NT2/D1 (cell line): ENCODE measurements around the gene MYO19.

Experiments used
- DNase-seq: peaks from one replicate; pipeline ENCODE4 v3.0.0-alpha.2; 2011; ENCODE audit warnings: low read depth, low spot score
- H3K27me3 ChIP-seq: 2 replicates; pipeline ENCODE4 v1.6.0; 2011; ENCODE audit warnings: mild to moderate bottlenecking; ENCODE audit not compliant: insufficient read length, insufficient read depth
- H3K36me3 ChIP-seq: 2 replicates; pipeline ENCODE4 v1.6.1; 2011; ENCODE audit warnings: mild to moderate bottlenecking, low read length, mixed read lengths; ENCODE audit not compliant: insufficient read depth, insufficient read length
- H3K4me1 ChIP-seq: 2 replicates; pipeline ENCODE4 v1.5.1; 2011; ENCODE audit not compliant: insufficient read depth, insufficient read length
- H3K4me3 ChIP-seq: 2 replicates; pipeline ENCODE4 v1.5.1; 2011; ENCODE audit warnings: low read depth; ENCODE audit not compliant: insufficient read length
- H3K9ac ChIP-seq: 2 replicates; pipeline ENCODE4 v1.6.0; 2011; ENCODE audit warnings: low read depth; ENCODE audit not compliant: insufficient read length
- H3K9me3 ChIP-seq: 2 replicates; pipeline ENCODE4 v1.5.1; 2011; ENCODE audit warnings: mild to moderate bottlenecking, low read length; ENCODE audit not compliant: insufficient read depth
- SUZ12 ChIP-seq: IDR thresholded peaks from 2 replicates; pipeline ENCODE4 v1.6.1; 2011; ENCODE audit not compliant: insufficient read length, insufficient read depth; ENCODE audit errors: extremely low read depth
- YY1 ChIP-seq: IDR thresholded peaks from 2 replicates; pipeline ENCODE4 v1.6.1; 2011; ENCODE audit not compliant: insufficient read length, insufficient read depth
- ZNF274 ChIP-seq: IDR thresholded peaks from 2 replicates; pipeline ENCODE4 v1.6.1; 2011; ENCODE audit warnings: mild to moderate bottlenecking, low read depth, low read length

Gene MYO19

GRCh38 chr17:36527621-36528250 lies 6.9 kb downstream of the MYO19 start:
- no peak for TF ChIP-seq SUZ12
- TF ChIP-seq ZNF274, result no peak
- TF ChIP-seq YY1, result no peak
- Histone ChIP-seq H3K36me3 (peaks cover 87% of the 10 kb centered on the region), H3K9ac (no peak overlapping the region), H3K4me3 (no peak overlapping the region), H3K4me1 (peaks cover 3% of the 10 kb centered on the region), H3K9me3 (no peaks in the 10 kb centered on the region), H3K27me3 (no peaks in the 10 kb centered on the region)
- no peak for DNase-seq

GRCh38 chr17:36525888-36526287 lies 8.8 kb downstream of the MYO19 start:
- no peak for TF ChIP-seq SUZ12
- TF ChIP-seq ZNF274, result no peak
- no peak for TF ChIP-seq YY1
- Histone ChIP-seq H3K4me1 (no peaks in the 10 kb centered on the region), H3K27me3 (no peaks in the 10 kb centered on the region), H3K9me3 (no peaks in the 10 kb centered on the region), H3K4me3 (no peak overlapping the region), H3K36me3 (peaks cover 79% of the 10 kb centered on the region), H3K9ac (no peak overlapping the region)
- no peak for DNase-seq

GRCh38 chr17:36525113-36525512 lies 9.6 kb downstream of the MYO19 start:
- no peak for DNase-seq
- no peaks in the 10 kb centered on the region for H3K9me3 ChIP-seq
- H3K4me1 ChIP-seq, result no peaks in the 10 kb centered on the region
- no peaks in the 10 kb centered on the region for H3K27me3 ChIP-seq
- peaks cover 84% of the 10 kb centered on the region for H3K36me3 ChIP-seq
- no peak overlapping the region for H3K9ac ChIP-seq
- H3K4me3 ChIP-seq, result no peak overlapping the region
- TF ChIP-seq ZNF274 (no peak), YY1 (no peak), SUZ12 (no peak)

GRCh38 chr17:36524428-36524876 lies 10.2 kb downstream of the MYO19 start:
- Histone ChIP-seq H3K4me1 (no peaks in the 10 kb centered on the region), H3K36me3 (peaks cover 83% of the 10 kb centered on the region), H3K4me3 (no peak overlapping the region), H3K9me3 (no peaks in the 10 kb centered on the region), H3K27me3 (no peaks in the 10 kb centered on the region), H3K9ac (no peak overlapping the region)
- TF ChIP-seq ZNF274 (no peak), YY1 (no peak), SUZ12 (no peak)
- DNase-seq, result no peak

- DNase-seq, result no peak
- Histone ChIP-seq H3K9me3 (no peaks in the 10 kb centered on the region), H3K4me3 (no peak overlapping the region), H3K27me3 (no peaks in the 10 kb centered on the region), H3K9ac (no peak overlapping the region), H3K4me1 (no peaks in the 10 kb centered on the region), H3K36me3 (peaks cover 75% of the 10 kb centered on the region)
- no peak for TF ChIP-seq SUZ12
- TF ChIP-seq ZNF274, result no peak
- no peak for TF ChIP-seq YY1
These were observed 11.6 kb downstream of the MYO19 start for GRCh38 chr17:36523113-36523512.

- no peaks in the 10 kb centered on the region for H3K9me3 ChIP-seq
- DNase-seq, result no peak
- peaks cover 2% of the 10 kb centered on the region for H3K4me1 ChIP-seq
- H3K36me3 ChIP-seq, result peaks cover 81% of the 10 kb centered on the region
- H3K4me3 ChIP-seq, result no peak overlapping the region
- TF ChIP-seq YY1 (no peak), ZNF274 (no peak), SUZ12 (no peak)
- no peaks in the 10 kb centered on the region for H3K27me3 ChIP-seq
- no peak overlapping the region for H3K9ac ChIP-seq
These were observed 18.8 kb downstream of the MYO19 start for GRCh38 chr17:36515837-36516236.

GRCh38 chr17:36514856-36515255 lies 19.8 kb downstream of the MYO19 start:
- H3K9ac ChIP-seq, result no peak overlapping the region
- no peak overlapping the region for H3K4me3 ChIP-seq
- H3K36me3 ChIP-seq, result peaks cover 82% of the 10 kb centered on the region
- no peaks in the 10 kb centered on the region for H3K27me3 ChIP-seq
- no peaks in the 10 kb centered on the region for H3K9me3 ChIP-seq
- peaks cover 2% of the 10 kb centered on the region for H3K4me1 ChIP-seq
- TF ChIP-seq YY1 (no peak), ZNF274 (no peak), SUZ12 (no peak)
- DNase-seq, result no peak
